Inferior parietal cortex (tissue), 1 donor: Measurements from ENCODE around the gene RIMKLB.
"Not testable (repeated sequence)": the region's sequence is repeated elsewhere in the genome, so short reads cannot be mapped to it uniquely, and the experiment has no call there.

Experiments
- DNase-seq: peaks from one replicate; pipeline ENCODE4 v3.0.0-alpha.2; 2016; ENCODE audit errors: extremely low spot score

The RIMKLB gene

GRCh38 chr12:8773461-8773860, 75.7 kb downstream of the RIMKLB start:
- DNase-seq: no peak

GRCh38 chr12:8779281-8779680, 81.5 kb downstream of the RIMKLB start:
- DNase-seq: no peak

GRCh38 chr12:8779862-8780261, 82.1 kb downstream of the RIMKLB start:
- DNase-seq: no peak

GRCh38 chr12:8780389-8780788, 82.6 kb downstream of the RIMKLB start:
- no peak for DNase-seq

GRCh38 chr12:8781381-8782127, 83.8 kb downstream of the RIMKLB start:
- no peak for DNase-seq

GRCh38 chr12:8784290-8784888, 86.6 kb downstream of the RIMKLB start:
- no peak for DNase-seq

- DNase-seq: no peak
These were observed 87.7 kb downstream of the RIMKLB start for GRCh38 chr12:8785499-8785898.

- DNase-seq: not testable (repeated sequence)
These were observed 89.4 kb downstream of the RIMKLB start for GRCh38 chr12:8787206-8787605.

- DNase-seq: not testable (repeated sequence)
These were observed 90.9 kb downstream of the RIMKLB start for GRCh38 chr12:8788706-8789105.

GRCh38 chr12:8789341-8790013, 91.7 kb downstream of the RIMKLB start:
- DNase-seq: not testable (repeated sequence)

- DNase-seq: not testable (repeated sequence)
These were observed 95.4 kb downstream of the RIMKLB start for GRCh38 chr12:8793226-8793625.

GRCh38 chr12:8794611-8795010, 96.8 kb downstream of the RIMKLB start:
- DNase-seq: not testable (repeated sequence)

- no peak for DNase-seq
These were observed 99.2 kb downstream of the RIMKLB start for GRCh38 chr12:8796831-8797626.

- DNase-seq: not testable (repeated sequence)
These were observed 103.4 kb downstream of the RIMKLB start for GRCh38 chr12:8801213-8801612.

GRCh38 chr12:8804833-8805232, 107.0 kb downstream of the RIMKLB start:
- not testable (repeated sequence) for DNase-seq

- not testable (repeated sequence) for DNase-seq
These were observed 107.7 kb downstream of the RIMKLB start for GRCh38 chr12:8805487-8805886.

GRCh38 chr12:8807084-8807483, 109.3 kb downstream of the RIMKLB start:
- DNase-seq: not testable (repeated sequence)

- not testable (repeated sequence) for DNase-seq
These were observed 112.3 kb downstream of the RIMKLB start for GRCh38 chr12:8810112-8810511.

- no peak for DNase-seq
These were observed 116.0 kb downstream of the RIMKLB start for GRCh38 chr12:8813572-8814357.

GRCh38 chr12:8816448-8817050, 118.8 kb downstream of the RIMKLB start:
- no peak for DNase-seq

- no peak for DNase-seq
These were observed 120.1 kb downstream of the RIMKLB start for GRCh38 chr12:8817856-8818255.
